NOMO-1 treated with DMSO at 0.1 percent for 48 hours (cell line): ENCODE data around the gene GNB3.

ENCODE experiments used
- DNase-seq: peaks from one replicate; lab custom pipeline; 2025; ENCODE audit not compliant: unreplicated experiment; lab: John Stamatoyannopoulos, UW

GNB3 gene

DNA sequence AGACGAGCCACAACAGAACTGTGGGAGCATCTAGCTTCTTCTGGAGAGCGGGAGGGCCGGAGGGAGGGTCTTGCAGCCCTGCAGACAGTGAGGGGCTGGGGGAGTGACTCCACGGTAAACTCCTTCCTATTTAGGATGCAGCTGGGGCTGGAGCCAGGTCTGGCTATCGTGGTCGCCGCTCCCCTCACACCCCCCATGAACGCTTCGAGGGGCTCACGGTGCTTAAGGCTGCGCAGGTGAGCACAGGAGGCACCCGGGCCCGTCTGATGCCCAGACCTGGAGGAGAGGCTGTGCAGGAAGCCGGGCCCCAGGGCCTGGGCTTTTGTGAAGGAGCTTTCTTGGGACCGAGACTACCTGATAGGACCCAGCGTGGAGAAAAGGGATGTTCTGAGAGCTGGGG lies 3.9 kb upstream of the GNB3 start:
- DNase-seq, result no peak

DNA sequence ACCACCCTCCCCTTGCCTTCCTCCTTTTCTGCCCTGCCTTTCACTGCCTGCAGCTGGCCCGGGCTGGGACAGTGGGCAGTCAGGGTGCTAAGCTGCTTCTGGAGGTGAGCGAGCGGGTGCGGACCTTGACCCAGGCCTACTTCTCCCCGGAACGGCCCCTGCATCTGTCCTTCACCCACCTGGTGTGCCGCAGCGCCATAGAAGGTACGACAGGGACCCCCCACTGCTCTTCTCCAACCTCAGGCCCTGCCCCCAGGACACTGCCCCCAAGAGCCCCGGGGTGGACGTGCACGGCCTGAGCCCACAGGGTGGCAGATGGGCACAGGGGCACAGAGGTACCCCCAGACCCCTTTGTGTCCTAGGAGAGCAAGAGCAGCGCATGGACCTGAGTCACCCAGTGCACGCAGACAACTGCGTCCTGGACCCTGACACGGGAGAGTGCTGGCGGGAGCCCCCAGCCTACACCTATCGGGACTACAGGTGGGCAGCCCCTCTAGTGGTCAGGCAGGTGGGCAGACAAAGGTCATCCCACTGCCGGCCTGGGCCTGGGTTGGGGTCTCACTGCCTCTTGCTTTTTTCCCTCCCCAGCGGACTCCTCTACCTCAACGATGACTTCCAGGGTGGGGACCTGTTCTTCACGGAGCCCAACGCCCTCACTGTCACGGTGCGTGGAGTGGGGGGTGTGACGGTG lies 3.2 kb upstream of the GNB3 start:
- no peak for DNase-seq

DNA sequence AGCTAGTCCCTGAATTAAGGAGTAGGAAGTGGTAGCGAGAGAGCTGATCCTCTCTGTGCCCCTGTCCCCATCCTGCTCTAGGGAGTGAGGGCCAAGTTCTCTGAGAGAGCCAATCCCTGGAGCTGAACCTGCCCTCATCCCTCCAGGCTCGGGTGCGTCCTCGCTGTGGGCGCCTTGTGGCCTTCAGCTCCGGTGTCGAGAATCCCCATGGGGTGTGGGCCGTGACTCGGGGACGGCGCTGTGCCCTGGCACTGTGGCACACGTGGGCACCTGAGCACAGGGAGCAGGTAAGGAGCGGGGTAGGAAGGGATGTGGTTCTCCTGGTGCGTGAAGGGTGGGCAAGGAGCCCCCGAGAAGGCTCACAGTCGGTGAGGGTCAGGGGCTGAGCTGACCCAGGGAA lies 1.9 kb upstream of the GNB3 start:
- DNase-seq, result no peak

DNA sequence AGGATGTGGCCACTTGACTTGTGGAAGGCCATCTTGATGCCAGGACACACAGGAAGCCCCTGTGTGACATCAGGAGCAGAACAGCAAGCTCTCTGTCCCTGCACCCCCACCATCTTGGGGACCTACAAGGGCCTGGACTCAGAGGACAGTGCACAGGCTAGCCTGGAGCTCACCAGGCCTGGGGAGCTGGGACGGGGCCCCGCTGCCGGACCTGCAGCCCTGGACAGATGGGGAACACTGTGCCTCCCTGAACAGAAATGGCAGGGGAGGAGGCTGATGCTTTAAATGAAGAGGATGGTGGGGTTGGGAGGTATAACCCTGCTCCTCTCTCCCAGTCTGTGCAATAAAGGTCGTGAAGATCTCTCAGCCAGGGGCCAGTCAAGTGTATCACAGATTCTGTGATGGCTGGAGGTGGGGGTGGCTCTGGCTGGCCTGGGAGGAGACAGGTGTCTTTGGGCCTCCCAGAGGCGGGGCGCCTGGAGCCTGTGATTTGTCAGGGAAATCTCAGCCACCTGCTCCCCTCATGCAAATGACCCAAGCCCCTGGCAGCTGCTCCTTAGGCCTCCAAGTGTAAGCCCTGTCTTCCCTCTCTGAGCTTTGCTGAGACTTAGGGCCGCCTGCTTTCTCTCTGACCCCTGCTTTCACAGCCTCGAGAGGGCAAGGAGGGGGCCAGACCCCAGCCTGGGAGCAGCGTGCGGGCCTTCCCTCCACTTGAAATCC lies 1.1 kb upstream of the GNB3 start:
- no peak for DNase-seq

DNA sequence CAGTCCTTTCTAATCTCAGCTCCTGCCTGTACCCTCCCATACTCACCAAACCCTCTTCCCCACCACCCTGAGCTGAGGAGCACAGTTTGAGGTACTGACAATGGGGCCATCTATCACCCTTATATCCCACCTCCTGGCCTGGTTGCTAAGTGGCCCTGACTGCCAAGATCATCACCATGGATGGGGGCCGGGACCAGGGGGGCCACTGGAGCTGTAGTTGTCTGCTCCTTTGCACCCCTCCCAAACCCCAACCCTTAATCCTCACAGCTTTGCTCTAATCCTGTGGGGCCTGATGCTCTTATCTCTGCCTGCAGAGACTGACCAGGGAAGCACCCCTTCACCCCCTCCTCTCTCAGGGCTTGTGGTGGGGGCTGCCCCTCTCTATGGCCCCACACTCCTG lies 395 bp upstream of the GNB3 start:
- DNase-seq, result no peak

DNA sequence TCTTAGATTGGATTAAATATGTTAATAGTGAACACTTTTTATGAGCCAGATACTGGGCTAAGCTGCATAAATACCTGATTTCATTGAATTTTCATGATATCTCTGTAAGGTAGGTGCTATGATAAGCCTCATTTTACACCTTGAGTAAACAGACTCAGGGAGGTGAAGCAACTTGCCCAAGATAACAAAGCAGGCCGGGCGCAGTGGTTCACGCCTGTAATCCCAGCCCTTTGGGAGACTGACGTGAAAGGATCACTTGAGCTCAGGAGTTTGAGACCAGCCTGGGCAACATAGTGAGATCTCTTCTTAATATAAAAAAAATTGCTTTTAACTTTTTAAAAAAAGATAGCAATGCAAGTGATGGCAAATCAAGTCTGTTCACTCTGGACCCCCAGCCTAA lies 1.4 kb downstream of the GNB3 start:
- no peak for DNase-seq

DNA sequence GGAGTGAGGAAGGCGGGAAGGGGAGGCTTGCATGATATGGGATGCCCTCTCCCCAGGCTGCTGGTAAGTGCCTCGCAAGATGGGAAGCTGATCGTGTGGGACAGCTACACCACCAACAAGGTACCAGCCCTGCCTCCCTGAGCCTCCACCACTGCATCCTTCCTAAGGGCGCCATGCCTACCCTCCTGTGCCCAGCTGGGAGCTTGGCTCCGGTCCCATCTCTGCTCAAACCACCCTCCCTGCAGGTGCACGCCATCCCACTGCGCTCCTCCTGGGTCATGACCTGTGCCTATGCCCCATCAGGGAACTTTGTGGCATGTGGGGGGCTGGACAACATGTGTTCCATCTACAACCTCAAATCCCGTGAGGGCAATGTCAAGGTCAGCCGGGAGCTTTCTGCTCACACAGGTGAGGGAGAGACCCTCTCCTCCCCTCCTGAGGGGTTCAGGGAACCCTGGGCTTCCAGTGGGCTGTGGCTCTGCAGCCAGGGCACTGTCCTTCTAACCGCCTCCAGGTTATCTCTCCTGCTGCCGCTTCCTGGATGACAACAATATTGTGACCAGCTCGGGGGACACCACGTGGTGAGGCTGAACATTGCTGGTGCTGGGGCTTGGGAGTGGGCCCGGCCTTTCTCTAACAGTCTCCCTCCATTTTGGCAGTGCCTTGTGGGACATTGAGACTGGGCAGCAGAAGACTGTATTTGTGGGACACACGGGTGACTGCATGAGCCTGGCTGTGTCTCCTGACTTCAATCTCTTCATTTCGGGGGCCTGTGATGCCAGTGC lies 2.6 kb downstream of the GNB3 start:
- no peak for DNase-seq

DNA sequence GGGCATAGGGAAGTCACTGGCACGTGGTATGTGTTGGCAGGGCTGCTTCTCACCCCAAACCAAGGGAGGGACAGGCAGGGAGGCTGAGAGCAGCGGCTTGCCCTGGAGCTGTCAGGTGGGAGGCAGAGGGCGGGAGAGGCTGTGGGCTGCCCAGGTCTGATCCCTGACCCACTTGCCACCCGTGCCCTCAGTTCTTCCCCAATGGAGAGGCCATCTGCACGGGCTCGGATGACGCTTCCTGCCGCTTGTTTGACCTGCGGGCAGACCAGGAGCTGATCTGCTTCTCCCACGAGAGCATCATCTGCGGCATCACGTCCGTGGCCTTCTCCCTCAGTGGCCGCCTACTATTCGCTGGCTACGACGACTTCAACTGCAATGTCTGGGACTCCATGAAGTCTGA lies 4.7 kb downstream of the GNB3 start:
- DNase-seq, result no peak

DNA sequence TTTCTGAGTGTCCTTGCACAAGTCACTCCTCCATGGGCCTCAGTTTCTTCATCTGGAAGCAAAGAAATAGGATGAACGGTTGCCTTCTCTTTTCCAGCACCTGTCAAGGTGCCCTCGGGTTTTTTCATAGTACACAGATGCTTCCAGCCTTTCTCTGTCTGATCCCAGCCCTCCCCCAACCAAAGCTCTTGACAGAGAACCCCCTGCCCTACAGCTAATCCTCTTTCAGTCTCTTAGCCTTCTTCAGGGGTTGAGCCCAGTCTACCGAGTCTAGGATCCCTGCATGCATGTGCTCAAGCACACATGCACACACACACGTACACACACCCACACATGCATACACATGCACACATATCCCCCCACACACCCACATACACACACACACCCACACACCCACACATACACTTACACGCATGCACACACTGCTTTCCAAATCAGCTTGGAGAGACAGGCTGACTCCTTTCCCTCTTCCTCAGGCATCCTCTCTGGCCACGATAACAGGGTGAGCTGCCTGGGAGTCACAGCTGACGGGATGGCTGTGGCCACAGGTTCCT lies 5.7 kb downstream of the GNB3 start:
- no peak for DNase-seq

DNA sequence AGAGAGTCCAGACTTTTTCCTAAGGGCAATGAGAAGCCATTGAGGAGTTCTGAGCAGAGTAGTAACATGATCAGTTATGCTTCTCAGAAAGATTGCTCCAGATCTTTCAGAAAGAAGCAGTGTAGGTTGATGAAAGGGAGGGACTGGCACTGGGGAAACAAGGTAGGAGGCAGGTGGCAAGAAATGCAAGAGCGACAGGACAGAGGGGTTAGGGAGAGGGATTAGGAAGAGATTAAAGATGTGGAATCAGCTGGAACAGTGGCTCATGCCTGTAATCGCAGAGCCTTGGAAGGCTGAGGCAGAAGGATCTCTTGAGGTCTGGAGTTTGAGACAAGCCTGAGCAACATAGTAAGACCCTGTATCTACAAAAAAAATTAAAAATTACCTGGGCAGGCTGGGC lies 7.0 kb downstream of the GNB3 start:
- DNase-seq, result no peak

DNA sequence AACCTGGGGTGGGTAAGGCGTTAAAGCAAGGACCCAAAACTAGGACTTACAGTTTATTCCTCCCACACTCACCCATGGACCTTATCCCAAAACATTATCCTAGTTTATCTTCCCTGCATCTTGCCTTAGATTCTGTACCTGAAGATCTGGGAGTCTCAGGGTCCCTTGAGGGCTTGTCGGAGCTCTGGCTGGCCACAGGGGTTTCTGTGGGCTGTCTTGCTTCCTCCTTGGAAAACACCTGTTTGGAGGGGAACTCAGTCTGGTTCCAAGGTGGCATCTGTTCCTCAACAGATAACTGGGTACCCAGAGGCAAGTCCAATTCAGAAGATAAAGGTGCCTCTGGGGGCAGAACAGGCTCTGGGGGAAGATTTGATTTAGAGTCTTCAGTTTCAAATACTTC lies 8.7 kb downstream of the GNB3 start:
- DNase-seq, result no peak

DNA sequence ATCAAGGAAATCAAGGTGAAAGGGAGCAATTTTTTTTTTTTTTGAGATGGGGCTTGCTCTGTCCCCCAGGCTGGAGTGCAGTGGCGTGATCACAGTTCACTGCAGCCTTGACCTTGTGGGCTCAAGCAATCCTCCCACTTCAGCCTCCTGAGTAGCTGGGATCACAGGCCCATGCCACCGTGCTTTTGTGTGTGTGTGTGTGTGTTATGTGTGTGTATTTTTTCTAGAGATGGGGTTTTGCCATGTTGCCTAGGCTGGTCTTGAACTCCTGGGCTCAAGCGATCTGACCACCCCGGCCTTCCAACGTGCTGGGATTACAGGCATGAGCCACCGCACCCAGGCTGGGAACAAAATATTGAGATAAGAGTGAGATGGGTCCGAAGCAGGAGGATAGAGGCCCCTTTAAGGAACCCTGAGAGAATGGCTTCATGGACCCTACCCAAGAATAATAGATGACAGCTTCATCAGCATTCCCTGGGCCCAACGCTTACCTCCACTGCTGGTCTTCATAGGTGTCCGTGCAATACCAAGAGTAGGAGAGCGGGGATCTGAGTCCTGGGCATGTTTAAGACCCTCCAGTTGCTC lies 9.3 kb downstream of the GNB3 start:
- no peak for DNase-seq

DNA sequence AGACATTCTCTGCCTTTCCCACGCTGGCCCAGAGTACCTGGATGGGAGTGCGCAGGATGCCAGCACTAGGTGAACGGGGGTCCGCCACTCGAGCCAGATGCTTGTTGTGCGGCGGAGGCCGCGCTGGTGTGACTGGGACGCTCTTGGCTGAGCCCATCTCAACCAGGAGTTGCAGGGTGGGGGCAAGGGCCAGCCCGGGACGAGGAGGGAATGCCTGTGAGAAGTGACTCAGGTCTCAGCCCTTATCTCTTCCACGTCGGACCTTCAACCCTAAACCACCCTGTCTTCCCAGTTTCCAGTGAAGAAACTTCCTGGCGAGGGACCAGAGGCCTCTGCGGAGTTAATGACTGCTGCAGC lies 10.0 kb downstream of the GNB3 start:
- no peak for DNase-seq

DNA sequence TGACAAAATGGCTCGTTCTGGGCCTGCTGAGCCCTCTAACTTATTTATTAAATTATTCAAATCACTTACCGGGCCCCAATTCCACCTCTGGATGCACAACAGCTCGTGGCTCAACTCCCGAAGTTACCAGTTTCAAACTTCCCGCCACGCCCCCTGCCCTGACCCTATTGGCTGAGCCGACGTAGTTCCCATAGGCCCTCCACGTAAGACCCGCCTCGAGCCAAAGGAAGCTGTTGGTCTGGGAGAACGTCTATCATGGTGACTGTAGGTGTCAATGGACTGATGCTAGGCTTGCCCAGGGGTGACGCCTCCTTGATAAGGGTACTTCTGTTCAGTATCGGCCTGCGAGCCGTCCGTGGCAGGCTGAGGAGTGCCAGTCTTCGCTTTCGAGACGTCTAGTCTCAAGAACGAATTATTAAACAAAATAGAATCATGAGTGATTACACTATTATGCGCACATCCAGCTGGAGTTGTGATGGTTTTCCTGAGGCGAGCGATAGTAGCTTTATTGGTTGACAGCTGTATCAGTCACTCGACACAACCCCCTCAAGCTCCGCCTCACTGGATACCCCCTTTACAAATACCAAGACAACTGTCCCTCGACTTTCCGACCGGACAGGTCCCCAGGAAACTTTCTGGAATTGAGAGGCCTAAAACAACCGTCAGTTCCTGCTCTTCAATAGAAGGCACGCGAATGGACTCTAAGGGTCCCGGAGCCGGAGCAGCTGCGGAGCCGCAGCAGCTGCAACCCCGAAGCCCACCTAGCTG lies 10.6 kb downstream of the GNB3 start, which contains the start of gene CDCA3:
TSS of gene CDCA3 (minus strand) at position 134 of the 768 bp plus-strand sequence. CDS start 334 bp downstream, outside the sequence.
- peak; percentile 99 for DNase-seq

DNA sequence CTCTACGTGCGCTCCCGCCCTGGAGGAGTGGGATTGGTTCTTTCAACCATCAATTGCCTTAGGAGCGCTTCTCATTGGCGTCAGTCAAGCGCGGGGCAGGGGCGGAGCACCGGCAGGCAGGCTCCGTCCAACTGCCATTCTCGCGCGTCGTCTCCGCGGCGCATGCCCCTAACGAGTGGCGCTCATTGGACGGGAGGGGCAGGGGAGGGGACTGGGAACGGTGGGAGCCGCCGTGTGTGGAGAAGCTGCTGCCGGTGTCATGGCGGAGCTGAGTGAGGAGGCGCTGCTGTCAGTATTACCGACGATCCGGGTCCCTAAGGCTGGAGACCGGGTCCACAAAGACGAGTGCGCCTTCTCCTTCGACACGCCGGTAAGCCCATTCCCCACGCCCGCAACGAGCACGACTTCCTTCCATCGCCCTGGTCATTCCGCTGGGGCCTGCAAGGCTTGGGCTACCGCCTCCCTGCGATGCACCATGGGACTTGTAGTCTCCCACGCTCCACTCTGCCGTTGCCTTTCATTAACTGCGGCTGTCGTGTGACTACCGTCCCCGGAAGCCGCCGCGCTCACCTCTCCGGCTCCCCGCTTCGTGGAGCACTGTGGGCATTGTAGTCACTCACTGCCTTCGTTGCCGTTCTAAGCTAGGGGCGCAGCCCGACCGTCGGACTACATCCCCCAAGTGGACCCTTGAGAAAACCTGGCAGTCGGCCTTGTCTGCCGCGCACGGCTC lies 11.4 kb downstream of the GNB3 start, which contains the start of gene USP5:
TSS of gene USP5 (plus strand) at position 230 of the 730 bp plus-strand sequence. CDS start at position 260, 30 bp downstream.
- DNase-seq, result peak; percentile 99

DNA sequence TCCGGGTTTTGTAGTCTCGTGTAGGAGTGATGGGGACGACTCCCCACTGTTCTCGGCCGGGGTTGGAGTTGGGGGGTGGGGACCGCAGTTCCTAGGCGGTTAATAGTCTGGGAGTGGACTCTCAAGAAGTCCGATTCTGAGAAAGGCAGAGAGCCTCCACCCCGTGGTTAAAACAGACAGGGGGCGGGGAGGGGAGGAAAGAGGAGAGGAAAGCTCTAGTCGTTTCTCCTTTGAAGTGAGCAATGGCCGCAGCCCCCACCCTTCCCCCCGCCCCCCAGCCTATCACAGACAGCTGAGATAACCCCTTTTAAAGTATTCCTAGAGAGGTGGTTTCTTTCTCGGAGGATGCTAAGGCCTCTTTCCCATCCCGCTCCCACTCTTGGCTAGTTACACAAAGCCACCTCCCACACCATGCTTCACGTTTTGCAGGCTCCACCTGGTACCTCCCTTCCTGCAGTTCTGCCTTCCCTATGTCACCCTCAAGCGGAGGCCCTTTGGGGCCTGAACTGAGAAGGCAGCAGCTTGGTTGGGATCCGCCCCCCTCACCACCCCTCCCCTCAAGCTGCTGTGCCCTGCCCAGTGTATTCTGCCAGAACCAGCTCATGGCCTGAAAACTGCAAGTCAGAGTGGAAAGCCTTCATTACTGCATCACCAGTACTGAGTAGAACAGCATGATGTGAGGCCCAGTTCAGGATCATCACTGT lies 12.1 kb downstream of the GNB3 start:
- DNase-seq, result no peak

DNA sequence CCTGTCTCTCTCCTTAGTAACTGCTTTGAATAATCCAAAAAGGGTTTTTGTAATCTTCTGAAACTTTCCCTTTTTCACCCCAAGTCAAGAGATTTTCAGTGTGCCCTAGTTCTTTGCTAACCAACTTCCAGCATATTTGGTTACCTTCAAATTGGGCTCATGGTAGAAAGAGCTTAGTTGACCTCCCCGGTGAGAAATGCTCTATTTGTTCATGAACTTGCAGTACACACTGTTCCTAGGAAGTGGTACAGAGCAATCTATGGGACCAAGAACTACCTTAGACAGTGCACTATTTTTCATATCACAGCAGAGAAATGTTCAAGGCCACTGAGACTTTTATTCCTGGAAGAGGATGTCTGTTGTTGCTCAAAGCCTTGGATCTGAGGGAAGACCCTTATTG lies 12.9 kb downstream of the GNB3 start:
- no peak for DNase-seq

DNA sequence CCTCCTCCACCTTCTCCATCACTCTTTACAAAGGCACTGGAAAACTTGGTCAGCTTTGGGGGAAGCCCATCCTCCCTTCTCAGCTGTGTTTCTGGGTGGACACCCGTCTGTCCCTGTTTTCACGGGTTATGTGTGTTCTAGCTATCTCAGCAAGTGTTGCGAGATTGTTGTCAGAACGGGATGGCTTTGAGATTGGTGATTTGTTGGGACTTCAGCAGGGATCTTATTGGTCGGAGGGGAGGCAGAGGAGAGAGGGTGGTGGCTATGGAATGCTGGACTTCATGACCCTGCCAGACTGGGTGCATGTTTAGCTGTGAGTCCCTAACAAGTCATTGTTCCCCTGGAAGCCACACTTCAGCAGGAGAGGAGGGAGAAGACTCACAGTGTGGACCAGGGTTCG lies 13.3 kb downstream of the GNB3 start:
- no peak for DNase-seq

DNA sequence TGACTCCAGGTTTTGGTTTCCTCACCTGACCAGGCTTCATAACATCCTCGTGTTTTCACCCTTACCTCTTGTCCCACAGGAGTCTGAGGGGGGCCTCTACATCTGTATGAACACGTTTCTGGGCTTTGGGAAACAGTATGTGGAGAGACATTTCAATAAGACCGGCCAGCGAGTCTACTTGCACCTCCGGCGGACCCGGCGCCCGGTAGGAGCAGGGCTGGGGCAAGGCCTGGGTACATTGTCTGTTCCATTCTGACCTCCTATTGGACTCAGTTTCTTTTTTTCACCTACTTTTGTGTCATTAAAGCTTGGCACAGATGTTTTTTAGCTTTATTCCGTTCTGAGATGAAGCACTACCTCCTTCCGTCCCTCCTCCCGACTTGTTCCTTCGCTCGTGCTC lies 14.6 kb downstream of the GNB3 start:
- DNase-seq, result no peak
